DOHH2 (cell line): ENCODE data around the gene SOCS6.

Source experiments
- H3F3A ChIP-seq: fragments of 200-600 bp; sonication (generic), shearing (Covaris generic); 2 replicates; pipeline ENCODE4 v1.6.0; 2016; ENCODE audit warnings: antibody characterized with exemption, mild to moderate bottlenecking; ENCODE audit not compliant: control insufficient read depth, insufficient read depth
- H3K27ac ChIP-seq: fragments of 200-600 bp; sonication (generic); 2 replicates; pipeline ENCODE4 v1.5.1; 2014; ENCODE audit warnings: low read depth, mild to moderate bottlenecking, low read length, moderate library complexity
- H3K27me3 ChIP-seq: fragments of 200-600 bp; sonication (generic); 2 replicates; pipeline ENCODE4 v1.6.1; 2014; ENCODE audit warnings: mild to moderate bottlenecking, low read length, mixed read lengths; ENCODE audit not compliant: control insufficient read depth
- H3K36me3 ChIP-seq: fragments of 200-600 bp; sonication (generic); 2 replicates; pipeline ENCODE4 v1.6.1; 2014; ENCODE audit warnings: mild to moderate bottlenecking, low read length, moderate library complexity, mixed read lengths; ENCODE audit not compliant: control insufficient read depth
- H3K4me1 ChIP-seq: fragments of 200-600 bp; sonication (generic); 2 replicates; pipeline ENCODE4 v1.6.1; 2014; ENCODE audit warnings: mild to moderate bottlenecking, low read length, mixed read lengths; ENCODE audit not compliant: control insufficient read depth
- H3K4me2 ChIP-seq: fragments of 200-600 bp; sonication (generic); 2 replicates; pipeline ENCODE4 v1.6.0; 2014; ENCODE audit warnings: mild to moderate bottlenecking, low read length, moderate library complexity
- H3K4me3 ChIP-seq: fragments of 200-600 bp; sonication (generic); 2 replicates; pipeline ENCODE4 v1.5.1; 2014; ENCODE audit warnings: mild to moderate bottlenecking, low read length, mixed read lengths
- H3K79me2 ChIP-seq: fragments of 200-600 bp; sonication (generic); 2 replicates; pipeline ENCODE4 v1.6.1; 2014; ENCODE audit warnings: mild to moderate bottlenecking, low read length, mixed read lengths; ENCODE audit not compliant: control insufficient read depth
- H3K9me2 ChIP-seq: fragments of 200-600 bp; sonication (generic); replicated peaks from 2 replicates; pipeline ENCODE4 v1.6.1; 2014; ENCODE audit warnings: mild to moderate bottlenecking, low read length, mixed read lengths; ENCODE audit not compliant: control insufficient read depth
- H3K9me3 ChIP-seq: fragments of 200-600 bp; sonication (generic); 2 replicates; pipeline ENCODE4 v1.6.1; 2014; ENCODE audit warnings: antibody characterized with exemption, low read length, mixed read lengths; ENCODE audit not compliant: control insufficient read depth, insufficient read depth
- H4K20me1 ChIP-seq: fragments of 200-600 bp; sonication (generic); 2 replicates; pipeline ENCODE4 v1.6.0; 2014; ENCODE audit warnings: low read depth, mild to moderate bottlenecking, antibody characterized with exemption, low read length, moderate library complexity; ENCODE audit not compliant: control insufficient read depth, insufficient read depth
- CTCF ChIP-seq: fragments of 200-600 bp; sonication (generic); IDR thresholded peaks from one replicate; pipeline ENCODE4 v1.5.1; 2014; ENCODE audit warnings: antibody characterized with exemption, mild to moderate bottlenecking, low read depth, low read length; ENCODE audit not compliant: poor library complexity, severe bottlenecking
- EZH2phosphoT487 ChIP-seq: fragments of 200-600 bp; sonication (generic); IDR thresholded peaks from 2 replicates; pipeline ENCODE4 v1.6.1; 2017; ENCODE audit warnings: borderline replicate concordance, mild to moderate bottlenecking, antibody characterized with exemption, low read length, moderate library complexity, mixed read lengths

The SOCS6 gene

GRCh38 chr18:70313640-70314039, 24.8 kb downstream of the SOCS6 start:
- Histone ChIP-seq H3K79me2 (peaks cover 32% of the 10 kb centered on the region), H3F3A (no peaks in the 10 kb centered on the region), H3K9me2 (no peaks in the 10 kb centered on the region), H3K4me1 (no peaks in the 10 kb centered on the region), H4K20me1 (no peaks in the 10 kb centered on the region), H3K9me3 (no peaks in the 10 kb centered on the region), H3K36me3 (no peaks in the 10 kb centered on the region), H3K4me2 (no peak overlapping the region), H3K27me3 (no peaks in the 10 kb centered on the region), H3K4me3 (no peak overlapping the region), H3K27ac (no peak overlapping the region)
- no peak for TF ChIP-seq EZH2phosphoT487
- no peak for TF ChIP-seq CTCF

GRCh38 chr18:70314151-70314782, 25.4 kb downstream of the SOCS6 start:
- H3K4me3 ChIP-seq, result no peak overlapping the region
- H3K9me3 ChIP-seq, result no peaks in the 10 kb centered on the region
- H3K27me3 ChIP-seq, result no peaks in the 10 kb centered on the region
- peaks cover 29% of the 10 kb centered on the region for H3K79me2 ChIP-seq
- no peaks in the 10 kb centered on the region for H3K4me1 ChIP-seq
- H4K20me1 ChIP-seq, result no peaks in the 10 kb centered on the region
- TF ChIP-seq CTCF (no peak), EZH2phosphoT487 (no peak)
- H3K9me2 ChIP-seq, result no peaks in the 10 kb centered on the region
- no peak overlapping the region for H3K4me2 ChIP-seq
- H3F3A ChIP-seq, result no peaks in the 10 kb centered on the region
- no peaks in the 10 kb centered on the region for H3K36me3 ChIP-seq
- H3K27ac ChIP-seq, result no peak overlapping the region

- Histone ChIP-seq H3K36me3 (no peaks in the 10 kb centered on the region), H3K9me3 (no peaks in the 10 kb centered on the region), H3K4me3 (no peak overlapping the region), H3K4me1 (no peaks in the 10 kb centered on the region), H3K4me2 (no peak overlapping the region), H3K9me2 (no peaks in the 10 kb centered on the region), H3F3A (no peaks in the 10 kb centered on the region), H3K27me3 (no peaks in the 10 kb centered on the region), H3K27ac (no peak overlapping the region), H3K79me2 (peaks cover 12% of the 10 kb centered on the region), H4K20me1 (no peaks in the 10 kb centered on the region)
- TF ChIP-seq CTCF, result no peak
- no peak for TF ChIP-seq EZH2phosphoT487
Measured at GRCh38 chr18:70319187-70319586, 30.3 kb downstream of the SOCS6 start.
